ENCODE data around the gene G0S2.

Gene G0S2

GRCh38 chr1:209648931-209649776, 26.1 kb upstream of the G0S2 start:
- DNase-seq = no peak

- no peak for DNase-seq
These were observed 24.8 kb upstream of the G0S2 start for GRCh38 chr1:209650454-209650853.

DNA sequence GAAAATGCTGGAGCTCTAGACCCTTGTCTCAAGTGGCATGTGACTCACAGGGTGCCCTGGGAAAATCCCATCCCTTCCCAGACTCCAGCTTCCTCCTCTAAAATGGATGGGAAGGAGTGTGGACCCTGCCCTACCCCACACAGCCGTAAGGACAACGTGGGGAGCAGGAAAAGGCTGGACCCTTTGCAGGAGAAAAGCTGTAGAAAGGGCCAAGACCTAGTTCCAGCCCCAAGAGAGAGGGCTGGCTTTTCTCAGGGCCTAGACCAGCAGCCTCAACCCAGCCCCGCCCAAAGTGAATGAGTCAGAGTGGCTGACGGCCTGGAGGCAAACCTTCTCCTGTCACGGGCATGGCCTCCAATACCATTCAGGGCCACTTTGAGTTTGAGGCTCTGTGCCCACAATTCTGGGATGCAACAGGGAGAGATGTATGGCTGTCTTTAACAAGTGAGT, 24.0 kb upstream of the G0S2 start:
- peak; percentile 35 for DNase-seq

DNA sequence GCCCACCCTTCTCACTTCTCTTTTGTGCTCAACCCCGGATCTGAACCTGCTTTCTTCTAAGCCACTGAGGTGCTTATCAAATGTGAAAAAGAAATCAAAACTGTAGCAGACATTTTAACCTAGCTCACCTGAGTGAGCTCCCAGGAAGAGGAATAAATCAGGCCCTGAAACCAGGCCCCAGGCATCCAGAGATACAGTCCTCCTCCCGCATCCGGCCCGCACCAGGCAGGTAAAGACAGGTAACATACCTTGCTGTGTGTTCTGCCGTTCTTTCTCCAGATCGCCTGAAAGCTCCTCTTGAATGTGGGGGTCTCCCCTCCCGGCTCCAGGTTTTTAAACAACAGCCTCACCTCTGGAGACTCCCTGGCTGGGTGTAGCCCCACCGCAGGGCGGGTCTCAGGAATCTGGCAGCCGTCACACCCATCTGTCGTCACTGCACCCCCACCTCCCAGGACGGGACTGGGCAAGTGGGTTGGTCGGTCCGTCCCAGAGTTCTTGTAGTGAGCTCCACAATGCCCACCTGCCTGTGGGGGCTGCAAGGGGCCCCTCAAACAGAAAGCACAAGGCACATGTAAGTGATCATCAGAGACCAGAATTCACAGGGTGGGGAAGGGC, 23.0 kb upstream of the G0S2 start, which contains the start of gene LAMB3:
LAMB3 (minus strand) TSS at position 305 of the 615 bp plus-strand sequence. CDS start 1,481 bp downstream, outside the sequence.
- DNase-seq = no peak

- peak; percentile 21 for DNase-seq
These were observed 22.3 kb upstream of the G0S2 start for GRCh38 chr1:209652873-209653401.

DNA sequence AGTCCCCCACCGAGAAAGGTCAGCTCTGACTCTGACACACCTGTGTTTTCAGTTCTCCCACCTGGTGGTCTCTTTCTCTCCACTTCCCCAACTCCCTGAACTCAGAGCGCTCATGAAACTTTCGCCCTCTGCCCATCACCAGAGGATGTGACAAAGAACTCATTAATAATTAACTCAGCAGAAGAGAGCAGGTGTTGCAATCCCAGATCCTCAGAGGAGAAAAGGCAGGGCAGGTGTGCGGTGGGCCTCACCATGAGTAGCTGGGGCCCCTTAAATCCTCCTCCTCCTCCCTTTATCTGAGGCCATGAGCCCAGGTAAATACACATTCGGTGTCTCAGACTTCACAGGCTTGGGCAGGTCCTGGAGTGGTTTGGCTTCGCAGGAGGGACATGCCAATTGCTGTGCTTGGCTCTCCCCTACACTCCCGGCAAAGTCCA, 21.3 kb upstream of the G0S2 start:
- no peak for DNase-seq

GRCh38 chr1:209655411-209656231, 19.6 kb upstream of the G0S2 start:
- no peak for DNase-seq

GRCh38 chr1:209657140-209657879, 17.9 kb upstream of the G0S2 start:
- no peak for DNase-seq

GRCh38 chr1:209657918-209658317, 17.3 kb upstream of the G0S2 start:
- DNase-seq = no peak

- no peak for DNase-seq
These were observed 15.3 kb upstream of the G0S2 start for GRCh38 chr1:209659909-209660308.

- DNase-seq = no peak
These were observed 14.1 kb upstream of the G0S2 start for GRCh38 chr1:209661071-209661470.

DNA sequence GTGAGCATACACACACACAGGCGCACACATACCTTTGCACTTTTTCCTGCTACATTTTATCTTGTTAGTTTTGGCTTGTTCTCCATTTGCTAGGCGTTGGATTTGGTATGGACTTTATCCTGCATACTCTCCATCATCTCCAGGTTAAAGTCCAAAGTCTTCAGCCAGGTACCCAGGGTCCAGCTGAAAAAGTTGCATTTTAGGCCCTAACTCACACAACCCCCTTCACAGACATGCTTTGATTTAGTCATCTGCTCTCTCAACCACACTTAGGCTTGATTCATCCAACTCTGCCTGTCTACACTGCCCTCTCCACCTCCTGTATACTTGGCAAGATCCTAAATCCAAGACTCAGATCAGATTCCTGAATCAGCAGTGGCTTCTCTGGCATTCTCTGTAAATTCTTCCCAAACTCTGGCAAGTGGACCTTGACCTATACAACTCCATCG, 12.3 kb upstream of the G0S2 start:
- DNase-seq = no peak

- DNase-seq = no peak
These were observed 8.1 kb upstream of the G0S2 start for GRCh38 chr1:209667103-209667502.

GRCh38 chr1:209667708-209668107, 7.5 kb upstream of the G0S2 start:
- DNase-seq = no peak

DNA sequence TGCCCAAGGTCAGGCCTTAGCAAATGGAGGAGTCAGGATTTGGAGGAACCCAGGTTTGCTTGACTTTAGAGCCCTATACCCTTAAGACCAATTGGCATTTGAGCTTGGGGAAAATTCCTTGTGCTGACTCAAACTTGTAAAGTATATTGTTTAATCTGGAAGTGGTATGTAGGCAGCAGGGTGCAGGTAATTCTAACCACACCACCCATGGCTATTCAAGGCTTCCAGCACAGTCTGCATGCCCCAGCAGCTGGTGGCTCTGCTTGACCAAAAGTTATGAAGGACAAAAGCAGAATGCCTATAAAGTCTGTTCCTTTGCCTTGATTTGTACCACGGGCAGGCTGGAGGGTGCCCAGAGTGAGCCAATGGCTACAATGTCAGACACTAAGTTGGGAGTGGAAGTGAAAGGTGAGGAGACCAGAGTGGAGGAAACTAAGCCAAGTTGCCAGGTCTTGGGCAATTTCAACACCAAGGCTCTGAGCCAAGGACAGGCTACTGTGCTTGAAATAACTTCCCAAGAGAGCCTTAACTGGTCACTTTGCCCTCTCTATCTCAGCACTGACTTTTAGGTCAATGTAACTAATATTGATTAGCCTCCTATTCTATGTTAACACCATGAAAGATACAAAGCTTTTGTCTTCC, 4.7 kb upstream of the G0S2 start:
- no peak for DNase-seq

DNA sequence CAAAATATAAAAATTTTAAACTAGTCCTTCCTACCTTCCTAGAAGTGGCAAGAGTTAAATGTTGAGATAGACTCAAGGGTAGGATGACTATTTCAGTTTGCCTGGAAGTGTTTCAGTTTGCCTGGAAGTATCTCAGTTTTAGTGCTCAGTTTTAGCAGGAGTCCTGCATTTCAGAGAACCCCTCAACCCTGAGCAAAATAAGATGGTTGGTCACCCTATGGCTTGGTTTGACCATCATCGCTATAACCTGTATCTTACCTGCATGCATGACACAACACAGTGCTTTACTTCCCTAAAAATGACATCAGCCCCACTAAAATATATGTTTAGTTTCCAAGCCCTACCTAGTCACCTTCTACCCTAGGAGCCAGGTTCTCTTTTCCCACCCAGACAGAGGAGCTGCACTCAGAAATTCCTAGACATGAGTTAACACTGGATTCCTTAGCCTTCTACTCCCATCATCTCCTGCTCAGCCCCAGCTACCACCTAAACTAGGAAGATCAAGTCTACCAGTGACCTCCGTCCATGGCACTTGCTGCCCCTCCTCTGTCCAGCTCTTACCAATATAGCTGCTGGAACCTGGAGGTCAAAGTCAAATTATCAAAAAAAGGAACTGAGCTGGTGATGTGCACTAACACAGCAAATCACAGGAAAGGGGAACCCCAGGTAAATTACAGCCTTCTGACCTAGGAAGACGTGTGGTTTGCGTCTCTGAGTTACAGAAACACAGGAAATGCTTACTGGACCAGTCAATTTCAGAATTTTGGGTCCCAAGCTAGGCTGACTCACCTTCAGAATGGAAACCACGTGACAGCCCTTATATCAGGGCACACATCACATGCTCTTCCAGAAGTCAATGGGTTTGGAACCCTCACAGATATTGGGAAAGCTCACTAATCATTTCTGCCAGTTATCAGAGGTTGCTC, 2.2 kb upstream of the G0S2 start:
- DNase-seq = no peak

GRCh38 chr1:209673631-209674417, 1.4 kb upstream of the G0S2 start:
- no peak for DNase-seq

DNA sequence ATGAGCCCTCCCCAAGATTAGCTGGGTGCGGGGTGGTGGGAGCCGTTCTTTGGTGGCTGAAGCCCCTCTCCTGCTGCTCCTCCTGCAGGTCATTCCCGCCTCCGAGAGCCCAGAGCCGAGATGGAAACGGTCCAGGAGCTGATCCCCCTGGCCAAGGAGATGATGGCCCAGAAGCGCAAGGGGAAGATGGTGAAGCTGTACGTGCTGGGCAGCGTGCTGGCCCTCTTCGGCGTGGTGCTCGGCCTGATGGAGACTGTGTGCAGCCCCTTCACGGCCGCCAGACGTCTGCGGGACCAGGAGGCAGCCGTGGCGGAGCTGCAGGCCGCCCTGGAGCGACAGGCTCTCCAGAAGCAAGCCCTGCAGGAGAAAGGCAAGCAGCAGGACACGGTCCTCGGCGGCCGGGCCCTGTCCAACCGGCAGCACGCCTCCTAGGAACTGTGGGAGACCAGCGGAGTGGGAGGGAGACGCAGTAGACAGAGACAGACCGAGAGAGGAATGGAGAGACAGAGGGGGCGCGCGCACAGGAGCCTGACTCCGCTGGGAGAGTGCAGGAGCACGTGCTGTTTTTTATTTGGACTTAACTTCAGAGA, 448 bp downstream of the G0S2 start:
- DNase-seq = no peak

DNA sequence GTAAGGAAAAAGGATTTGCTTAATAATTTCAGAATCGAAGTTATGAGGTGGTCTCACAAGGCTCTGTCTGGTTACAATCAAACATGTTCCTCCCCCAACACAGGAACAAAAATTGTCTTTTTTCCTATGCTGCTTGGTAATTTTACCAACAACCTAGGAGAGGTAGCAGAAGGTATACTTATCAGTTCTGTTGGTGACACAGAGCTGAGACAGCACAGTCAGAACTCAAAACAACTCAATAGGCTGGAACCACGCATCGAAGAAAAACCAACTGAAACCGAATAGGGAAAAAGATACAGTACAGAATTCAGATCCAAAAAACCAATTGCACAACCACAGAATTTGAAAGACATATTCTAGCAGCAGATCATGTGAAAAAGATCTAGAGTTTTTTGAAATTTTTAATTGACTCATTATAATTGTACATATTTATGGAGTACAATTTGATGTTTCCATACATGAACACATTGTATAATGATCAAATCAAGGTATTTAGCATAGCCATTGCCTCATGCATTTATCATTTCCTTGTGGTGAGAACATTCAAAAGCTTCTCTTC, 3.8 kb downstream of the G0S2 start:
- DNase-seq = no peak

All from activated T-cell treated with anti-CD3 and anti-CD28 coated beads, Interleukin-2, amount 50 U/mL, for 1 hour (primary cell).